Stimulated activated memory B cell treated with anti-CD40 and anti-IgM and Interleukin-4, amounts not matched to agents 10 μg/mL and 1 μg/mL and 100 μg/mL, for 72 hours (primary cell): ENCODE results near the gene SLC23A1.
"Not testable (repeated sequence)": the region's sequence is repeated elsewhere in the genome, so short reads cannot be mapped to it uniquely, and the experiment has no call there.

ENCODE experiments used
- ATAC-seq: fragments of 150-1000 bp; cut with Tn5 transposase; 2 replicates; pipeline ENCODE4 v1.10.0; 2021
- H3K27ac Mint-ChIP-seq: one replicate; pipeline ENCODE4 v1.8.0; 2022; ENCODE audit warnings: mild to moderate bottlenecking, mixed read lengths
- H3K27me3 Mint-ChIP-seq: one replicate; pipeline ENCODE4 v1.8.0; 2022; ENCODE audit warnings: mixed read lengths
- H3K36me3 Mint-ChIP-seq: one replicate; pipeline ENCODE4 v1.8.0; 2022; ENCODE audit warnings: mixed read lengths
- H3K4me1 Mint-ChIP-seq: one replicate; pipeline ENCODE4 v1.8.0; 2022; ENCODE audit warnings: mixed read lengths
- H3K4me3 Mint-ChIP-seq: one replicate; pipeline ENCODE4 v1.8.0; 2022; ENCODE audit warnings: mild to moderate bottlenecking, moderate library complexity, mixed read lengths
- H3K9me3 Mint-ChIP-seq: one replicate; pipeline ENCODE4 v1.8.0; 2022; ENCODE audit warnings: mixed read lengths

The SLC23A1 gene

GRCh38 chr5:139413153-139413552 lies 30.1 kb upstream of the SLC23A1 start:
- H3K9me3 Mint-ChIP-seq: no peaks in the 10 kb centered on the region
- H3K27me3 Mint-ChIP-seq: no peaks in the 10 kb centered on the region
- no peak for ATAC-seq
- no peak overlapping the region for H3K4me3 Mint-ChIP-seq
- no peak overlapping the region for H3K27ac Mint-ChIP-seq
- H3K36me3 Mint-ChIP-seq: peaks cover 22% of the 10 kb centered on the region
- H3K4me1 Mint-ChIP-seq: peaks cover under 1% of the 10 kb centered on the region

- peaks cover 22% of the 10 kb centered on the region for H3K36me3 Mint-ChIP-seq
- H3K9me3 Mint-ChIP-seq: no peaks in the 10 kb centered on the region
- no peak for ATAC-seq
- H3K27me3 Mint-ChIP-seq: no peaks in the 10 kb centered on the region
- no peak overlapping the region for H3K4me3 Mint-ChIP-seq
- no peak overlapping the region for H3K27ac Mint-ChIP-seq
- peaks cover 19% of the 10 kb centered on the region for H3K4me1 Mint-ChIP-seq
These were observed 28.1 kb upstream of the SLC23A1 start for GRCh38 chr5:139410993-139411828.

- Mint-ChIP-seq H3K4me1 (peaks cover 19% of the 10 kb centered on the region), H3K4me3 (no peak overlapping the region), H3K27ac (no peak overlapping the region), H3K9me3 (no peaks in the 10 kb centered on the region), H3K36me3 (peaks cover 22% of the 10 kb centered on the region), H3K27me3 (no peaks in the 10 kb centered on the region)
- no peak for ATAC-seq
These were observed 27.3 kb upstream of the SLC23A1 start for GRCh38 chr5:139410121-139410992.

- H3K4me1 Mint-ChIP-seq: peaks cover 27% of the 10 kb centered on the region
- H3K36me3 Mint-ChIP-seq: peaks cover 22% of the 10 kb centered on the region
- H3K9me3 Mint-ChIP-seq, ATAC-seq, H3K4me3 Mint-ChIP-seq, H3K27ac Mint-ChIP-seq, H3K27me3 Mint-ChIP-seq: not testable (repeated sequence)
These were observed 26.0 kb upstream of the SLC23A1 start for GRCh38 chr5:139409116-139409515.

- Mint-ChIP-seq H3K4me1 (peaks cover 33% of the 10 kb centered on the region), H3K9me3 (no peaks in the 10 kb centered on the region), H3K36me3 (peaks cover 16% of the 10 kb centered on the region), H3K27ac (peak overlapping the region; percentile 77), H3K4me3 (no peak overlapping the region), H3K27me3 (no peaks in the 10 kb centered on the region)
- ATAC-seq: no peak
These were observed 25.1 kb upstream of the SLC23A1 start for GRCh38 chr5:139408191-139408590.

GRCh38 chr5:139407517-139407916 lies 24.4 kb upstream of the SLC23A1 start:
- peak overlapping the region; percentile 0 for H3K4me3 Mint-ChIP-seq
- peak; percentile 74 for ATAC-seq
- peaks cover 10% of the 10 kb centered on the region for H3K36me3 Mint-ChIP-seq
- H3K27ac Mint-ChIP-seq: peak overlapping the region; percentile 77
- H3K4me1 Mint-ChIP-seq: peaks cover 39% of the 10 kb centered on the region
- no peaks in the 10 kb centered on the region for H3K9me3 Mint-ChIP-seq
- H3K27me3 Mint-ChIP-seq: no peaks in the 10 kb centered on the region

GRCh38 chr5:139406963-139407362 lies 23.9 kb upstream of the SLC23A1 start:
- Mint-ChIP-seq H3K4me1 (peaks cover 45% of the 10 kb centered on the region), H3K27ac (peak overlapping the region; percentile 77), H3K9me3 (no peaks in the 10 kb centered on the region), H3K36me3 (peaks cover 6% of the 10 kb centered on the region), H3K27me3 (no peaks in the 10 kb centered on the region), H3K4me3 (no peak overlapping the region)
- ATAC-seq: no peak

- H3K4me3 Mint-ChIP-seq: peak overlapping the region; percentile 89
- ATAC-seq: no peak
- H3K27me3 Mint-ChIP-seq: no peaks in the 10 kb centered on the region
- H3K4me1 Mint-ChIP-seq: peaks cover 53% of the 10 kb centered on the region
- peak overlapping the region; percentile 85 for H3K27ac Mint-ChIP-seq
- H3K36me3 Mint-ChIP-seq: peaks cover 4% of the 10 kb centered on the region
- H3K9me3 Mint-ChIP-seq: no peaks in the 10 kb centered on the region
These were observed 21.4 kb upstream of the SLC23A1 start for GRCh38 chr5:139404484-139404840.

- Mint-ChIP-seq H3K4me3 (peak within 1 kb of the TSS; percentile 89), H3K36me3 (peaks cover 7% of the 10 kb centered on the region), H3K9me3 (no peaks in the 10 kb centered on the region), H3K4me1 (peaks cover 58% of the 10 kb centered on the region), H3K27ac (peak within 1 kb of the TSS; percentile 85), H3K27me3 (no peaks in the 10 kb centered on the region)
- peak; percentile 93 for ATAC-seq
These were observed 20.8 kb upstream of the SLC23A1 start, which contains the start of gene SPATA24 for GRCh38 chr5:139403787-139404483. Gene SPATA24, minus strand, starts transcription at chr5:139404089. Its CDS starts 29 bp downstream, at chr5:139404060.

- Mint-ChIP-seq H3K27ac (peak overlapping the region; percentile 85), H3K4me3 (peak overlapping the region; percentile 89), H3K36me3 (peaks cover 7% of the 10 kb centered on the region), H3K4me1 (peaks cover 59% of the 10 kb centered on the region), H3K27me3 (no peaks in the 10 kb centered on the region), H3K9me3 (no peaks in the 10 kb centered on the region)
- ATAC-seq: no peak
These were observed 20.3 kb upstream of the SLC23A1 start for GRCh38 chr5:139403418-139403786.

GRCh38 chr5:139402561-139403158 lies 19.6 kb upstream of the SLC23A1 start:
- no peak for ATAC-seq

GRCh38 chr5:139401546-139401945 lies 18.4 kb upstream of the SLC23A1 start:
- no peak for ATAC-seq

More at GRCh38 chr5:139402561-139403158, 19.6 kb upstream of the SLC23A1 start:
- Mint-ChIP-seq H3K9me3 (no peaks in the 10 kb centered on the region), H3K27me3 (no peaks in the 10 kb centered on the region), H3K4me3 (peak overlapping the region; percentile 89), H3K36me3 (peaks cover 7% of the 10 kb centered on the region), H3K4me1 (peaks cover 53% of the 10 kb centered on the region), H3K27ac (peak overlapping the region; percentile 85)

GRCh38 chr5:139399501-139400121 lies 16.5 kb upstream of the SLC23A1 start:
- peak overlapping the region; percentile 78 for H3K27ac Mint-ChIP-seq
- peaks cover 55% of the 10 kb centered on the region for H3K4me1 Mint-ChIP-seq
- no peaks in the 10 kb centered on the region for H3K9me3 Mint-ChIP-seq
- H3K4me3 Mint-ChIP-seq: peak overlapping the region; percentile 57
- peak; percentile 10 for ATAC-seq
- H3K27me3 Mint-ChIP-seq: no peaks in the 10 kb centered on the region
- H3K36me3 Mint-ChIP-seq: peaks cover 7% of the 10 kb centered on the region

More at GRCh38 chr5:139401546-139401945, 18.4 kb upstream of the SLC23A1 start:
- Mint-ChIP-seq H3K36me3 (peaks cover 7% of the 10 kb centered on the region), H3K4me3 (no peak overlapping the region), H3K27ac (peak overlapping the region; percentile 26), H3K27me3 (no peaks in the 10 kb centered on the region), H3K9me3 (no peaks in the 10 kb centered on the region), H3K4me1 (peaks cover 42% of the 10 kb centered on the region)

- no peaks in the 10 kb centered on the region for H3K9me3 Mint-ChIP-seq
- peaks cover 47% of the 10 kb centered on the region for H3K4me1 Mint-ChIP-seq
- H3K27me3 Mint-ChIP-seq: no peaks in the 10 kb centered on the region
- ATAC-seq: no peak
- H3K36me3 Mint-ChIP-seq: peaks cover 7% of the 10 kb centered on the region
- no peak overlapping the region for H3K27ac Mint-ChIP-seq
- no peak overlapping the region for H3K4me3 Mint-ChIP-seq
These were observed 14.8 kb upstream of the SLC23A1 start for GRCh38 chr5:139397921-139398320.
